GM21447 (cell line): ENCODE data around the gene TTC22.

Experiments
- ATAC-seq: cut with Tn5 transposase; IDR thresholded peaks from one replicate; pipeline ENCODE4 v1.9.1; 2021; ENCODE audit not compliant: unreplicated experiment

Gene TTC22

GRCh38 chr1:54808443-54809207 lies 7.5 kb upstream of the TTC22 start:
- ATAC-seq = no peak

DNA sequence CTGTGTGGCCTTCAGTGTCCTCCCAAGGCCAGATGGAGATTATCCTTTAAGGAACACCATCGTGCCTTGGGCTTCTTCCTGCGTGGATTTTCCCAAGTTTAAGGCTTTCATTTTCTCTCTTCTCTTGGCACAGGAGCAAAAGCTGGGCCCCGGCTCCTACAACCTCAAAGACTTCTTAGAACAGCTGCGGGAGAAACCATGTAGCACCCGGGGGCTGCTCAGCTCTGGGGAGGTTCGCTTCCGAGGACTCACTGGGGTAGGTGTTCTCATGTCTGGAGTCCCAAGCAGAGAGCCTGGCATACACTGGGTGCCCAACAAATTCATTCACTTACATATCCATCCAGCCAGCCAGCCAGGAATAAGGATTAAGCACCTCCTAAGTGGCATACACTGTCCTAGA lies 6.6 kb upstream of the TTC22 start:
- ATAC-seq = no peak

GRCh38 chr1:54806931-54807611 lies 5.9 kb upstream of the TTC22 start:
- ATAC-seq = no peak

DNA sequence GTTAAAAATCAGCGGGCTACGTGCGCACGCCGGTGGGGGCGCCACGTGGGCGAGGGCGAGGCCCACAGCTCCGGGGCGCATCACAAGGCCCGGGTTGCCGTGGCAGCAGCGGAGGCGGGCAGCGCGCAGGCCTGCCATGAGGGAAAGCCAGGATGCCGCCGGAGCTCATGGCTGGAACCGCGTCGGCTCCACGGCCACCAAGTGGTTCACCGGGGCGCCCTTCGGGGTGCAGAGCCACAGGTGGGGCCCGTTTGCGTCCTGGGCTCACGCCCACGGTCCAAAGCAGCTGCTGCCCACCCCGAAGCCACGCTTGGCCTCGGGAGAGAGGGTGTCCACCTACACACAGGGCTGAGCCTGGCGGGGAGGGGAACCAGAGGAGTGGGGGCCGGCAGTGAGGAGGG lies 4.9 kb upstream of the TTC22 start:
- no peak for ATAC-seq

GRCh38 chr1:54805466-54805865 lies 4.3 kb upstream of the TTC22 start:
- no peak for ATAC-seq

GRCh38 chr1:54804471-54805132 lies 3.5 kb upstream of the TTC22 start:
- ATAC-seq = no peak

- ATAC-seq = no peak
These were observed 2.8 kb upstream of the TTC22 start for GRCh38 chr1:54803761-54804470.

DNA sequence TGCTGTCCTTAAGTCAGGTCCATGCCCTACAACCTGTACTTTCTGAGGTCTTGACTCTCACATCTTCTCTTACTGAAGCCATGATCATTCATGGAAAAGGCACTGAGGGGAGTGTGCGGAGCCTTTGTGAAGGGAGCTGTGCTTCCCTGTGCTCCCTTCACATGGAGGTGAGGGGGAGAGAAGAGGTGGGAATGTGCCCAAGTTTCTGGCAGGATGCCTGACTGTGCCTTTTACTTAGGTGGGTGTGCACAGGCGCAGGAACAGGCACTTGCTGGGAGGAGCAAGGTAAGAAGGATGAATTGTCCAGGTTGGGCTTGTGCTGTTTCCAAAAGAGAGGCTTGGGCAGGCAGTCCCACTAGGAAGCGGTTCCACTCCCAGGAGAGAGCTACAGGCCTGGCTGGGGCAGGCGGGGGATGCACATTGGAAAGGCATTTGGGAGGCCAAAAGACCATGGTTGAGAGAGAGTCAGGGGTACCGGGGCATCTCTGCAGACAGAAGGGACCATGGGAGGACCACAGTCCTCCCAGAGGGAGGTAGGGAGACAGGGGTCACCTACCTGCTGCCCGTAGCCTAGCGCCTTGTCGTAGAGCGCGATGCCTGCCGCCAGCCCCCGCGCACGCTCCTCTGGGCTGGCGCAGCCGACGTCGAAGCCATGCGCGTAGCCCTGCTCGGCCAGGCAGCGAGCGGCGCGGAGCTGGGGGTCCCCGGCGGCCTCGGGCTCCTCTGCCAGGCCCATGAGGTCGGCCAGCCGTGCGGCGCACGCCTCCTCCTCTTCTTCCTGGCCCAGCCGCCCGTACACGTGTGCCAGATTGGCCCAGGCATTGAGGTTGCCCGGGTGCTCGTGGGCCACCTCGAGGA lies 853 bp downstream of the TTC22 start:
- ATAC-seq = no peak

DNA sequence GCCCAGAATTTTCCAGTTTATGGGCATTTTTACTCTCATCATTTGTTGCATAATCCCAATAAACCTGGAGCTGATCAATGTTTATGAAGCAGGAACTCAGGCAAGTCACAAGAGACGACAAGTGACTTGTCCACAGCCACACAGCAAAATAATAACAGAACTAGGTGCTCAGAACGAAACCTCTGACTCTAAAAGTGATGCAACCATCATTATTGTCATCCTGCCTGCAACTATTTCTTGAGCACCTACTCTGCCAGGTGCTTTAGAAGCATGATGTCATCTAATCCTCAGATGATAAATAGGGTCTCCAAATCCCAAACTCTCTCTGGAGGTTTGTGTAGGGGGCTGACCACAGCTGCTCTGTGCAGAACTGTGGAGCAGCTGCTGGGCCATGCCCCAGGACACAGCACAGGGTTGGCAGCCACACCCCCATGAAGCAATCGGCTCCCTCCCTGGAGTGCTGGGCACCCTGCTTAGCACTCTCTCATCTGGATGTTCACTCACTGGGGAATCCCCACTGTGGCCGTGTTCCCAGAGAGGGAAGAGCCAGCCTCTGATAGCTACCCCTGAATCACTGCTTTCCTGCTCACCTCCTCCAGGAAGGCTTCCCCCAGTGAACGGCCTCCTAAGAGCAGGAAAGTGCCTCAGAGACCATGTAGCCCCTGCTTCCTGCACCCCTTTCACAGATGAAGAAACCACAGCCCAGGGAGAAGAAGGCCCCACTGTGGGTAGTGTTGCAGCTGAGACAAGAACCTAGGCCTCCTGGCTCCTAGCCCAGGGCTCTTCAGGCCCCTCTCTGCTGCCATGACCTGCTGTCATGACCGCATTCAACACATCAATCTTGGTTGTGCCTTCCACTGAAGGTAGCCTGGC lies 2.1 kb downstream of the TTC22 start:
- peak; percentile 39 for ATAC-seq

DNA sequence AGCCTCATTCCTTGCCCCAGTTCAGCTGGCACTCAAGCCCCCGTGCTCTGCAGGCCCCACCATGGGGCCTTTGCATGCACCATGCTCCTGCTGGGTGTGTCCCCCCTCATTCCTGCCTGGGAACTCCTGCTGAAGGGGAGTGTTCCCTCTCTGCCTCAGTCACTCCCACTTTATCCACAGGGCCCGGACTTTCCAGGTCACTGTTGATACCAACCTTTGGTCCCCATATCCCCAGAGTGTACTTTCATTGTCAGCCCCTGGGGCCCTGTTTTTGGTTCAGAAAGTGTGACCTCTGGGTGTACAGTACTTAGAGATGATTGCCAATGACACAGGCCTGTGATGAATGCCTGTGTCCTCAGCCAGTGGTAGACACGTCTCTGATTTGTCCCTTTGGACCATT lies 2.9 kb downstream of the TTC22 start:
- no peak for ATAC-seq

DNA sequence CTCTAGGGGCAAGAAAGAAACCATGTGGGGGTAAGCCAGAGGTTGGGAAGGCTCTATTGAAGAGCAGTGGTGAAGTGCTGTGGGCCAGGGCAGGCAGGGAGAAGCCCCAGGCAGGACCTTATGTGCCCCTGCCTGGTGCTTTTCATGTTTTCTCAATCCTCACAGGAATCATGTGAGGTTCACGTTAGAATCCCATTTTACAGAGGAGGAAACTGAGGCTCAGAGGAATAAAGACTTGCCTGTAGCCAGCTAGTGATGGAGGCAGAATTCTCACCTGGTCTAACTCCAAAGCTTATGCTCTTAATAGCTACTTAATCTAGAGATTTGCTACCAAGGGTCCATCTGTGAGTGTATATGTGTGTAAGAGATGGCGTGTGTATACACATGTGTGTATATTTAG lies 4.2 kb downstream of the TTC22 start:
- no peak for ATAC-seq

DNA sequence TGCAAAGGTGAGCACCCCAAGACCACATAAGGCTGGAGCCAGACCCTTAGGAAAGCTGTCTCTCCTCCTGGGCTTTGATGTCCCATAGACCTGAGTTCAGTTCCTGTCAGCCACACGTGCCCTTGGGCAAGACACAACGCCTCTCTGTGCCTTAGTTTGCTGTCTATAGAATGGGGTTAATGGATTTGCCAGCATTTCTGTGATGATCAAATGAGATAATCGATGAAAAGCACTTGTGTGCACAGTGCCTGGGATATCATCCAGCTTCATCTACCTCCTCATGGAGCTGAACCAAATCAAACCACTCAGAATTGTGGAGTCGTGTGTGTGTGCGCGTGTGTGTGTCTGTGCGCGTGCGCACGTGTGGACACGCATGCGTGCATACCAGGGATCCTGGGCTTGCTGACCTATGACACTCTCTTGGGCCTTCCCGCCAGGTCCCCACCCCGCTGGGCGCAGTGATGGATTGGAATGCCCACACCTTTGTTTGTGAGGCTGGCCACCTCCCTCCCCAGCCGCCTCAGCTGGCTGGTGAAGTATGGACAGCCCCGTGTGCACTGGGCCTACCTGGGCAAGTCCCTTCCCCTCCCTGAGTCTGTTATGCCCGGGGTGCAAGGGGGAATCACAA lies 5.2 kb downstream of the TTC22 start:
- ATAC-seq = no peak

- no peak for ATAC-seq
These were observed 5.8 kb downstream of the TTC22 start for GRCh38 chr1:54795356-54795665.

GRCh38 chr1:54794451-54795355 lies 6.4 kb downstream of the TTC22 start:
- no peak for ATAC-seq

- ATAC-seq = no peak
These were observed 8.3 kb downstream of the TTC22 start for GRCh38 chr1:54792686-54793282.

GRCh38 chr1:54791880-54792522 lies 9.1 kb downstream of the TTC22 start:
- no peak for ATAC-seq

DNA sequence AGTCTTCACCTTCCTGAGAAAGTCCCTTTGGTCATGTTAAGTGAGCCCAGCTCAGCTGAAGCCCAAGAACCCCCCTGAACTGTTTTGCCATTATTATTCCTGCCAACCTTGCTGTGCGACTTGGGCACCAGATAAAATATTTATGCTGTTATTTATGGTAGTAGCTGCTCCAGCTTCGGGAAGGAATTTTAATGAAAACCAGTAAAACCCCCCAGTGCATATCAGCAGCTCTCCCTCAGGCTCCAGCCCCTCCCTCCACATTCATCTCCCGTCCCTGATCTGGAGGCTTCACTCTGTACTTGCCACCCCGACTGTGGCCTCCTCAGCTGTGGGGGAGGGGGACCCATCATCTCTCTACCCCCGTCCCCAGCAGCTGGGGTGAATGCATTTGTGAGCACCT lies 12.7 kb downstream of the TTC22 start:
- no peak for ATAC-seq
